ENCODE data around the gene SPACA6.

Gene SPACA6

DNA sequence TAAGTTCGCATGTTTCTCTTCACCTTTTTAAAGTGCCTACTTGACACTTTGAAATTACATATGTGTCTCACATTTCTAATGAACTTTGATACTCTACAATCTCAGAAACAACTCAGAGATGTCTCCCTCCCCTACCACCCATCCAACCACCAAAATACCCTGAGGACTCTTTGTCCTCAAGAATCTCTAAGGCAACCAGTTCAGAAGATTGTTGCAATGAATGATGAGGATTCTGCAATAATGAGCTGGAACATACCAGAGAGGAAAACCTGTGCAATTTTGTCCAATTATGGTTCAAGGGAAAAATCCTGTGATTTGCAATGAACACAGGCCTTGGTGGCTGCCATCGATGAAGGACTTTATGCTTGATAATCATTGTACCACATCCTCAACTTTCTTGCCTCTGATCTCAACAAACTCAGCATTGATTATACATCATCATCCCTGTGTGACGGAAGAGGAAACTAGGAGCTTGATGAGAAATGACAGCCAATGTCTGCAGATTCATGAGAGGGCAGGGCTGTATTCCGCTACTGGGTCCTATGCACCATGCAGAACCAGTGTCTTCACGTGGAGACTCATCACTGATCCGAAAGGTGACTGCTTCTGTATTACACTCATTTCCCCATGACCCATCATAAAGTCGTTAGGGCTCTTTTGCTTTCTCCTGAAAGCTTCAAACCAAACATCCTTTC lies 57.4 kb downstream of the SPACA6 start:
- H3K4me1 ChIP-seq (ENCODE audit: control insufficient read depth in 1 of 2, insufficient read depth in 2 of 2, low read length in 2 of 2): no peaks in the 10 kb centered on the region
- no peaks in the 10 kb centered on the region for H3K27me3 ChIP-seq (ENCODE audit: control insufficient read depth in 1 of 2, insufficient read depth in 2 of 2, low read length in 2 of 2)
- no peak overlapping the region for H3K4me3 ChIP-seq (ENCODE audit: low read depth in 1 of 2, low read length in 2 of 2)
- H3K9ac ChIP-seq (ENCODE audit: low read depth in 1 of 2, low read length in 2 of 2): no peak overlapping the region
- no peaks in the 10 kb centered on the region for H3K9me3 ChIP-seq (ENCODE audit: control insufficient read depth in 1 of 2, low read length in 2 of 2)
- no peaks in the 10 kb centered on the region for H3K36me3 ChIP-seq (ENCODE audit: control insufficient read depth in 1 of 2, insufficient read depth in 2 of 2, low read length in 2 of 2)
- no peak overlapping the region for H3K27ac ChIP-seq (ENCODE audit: low read depth, low read length)

DNA sequence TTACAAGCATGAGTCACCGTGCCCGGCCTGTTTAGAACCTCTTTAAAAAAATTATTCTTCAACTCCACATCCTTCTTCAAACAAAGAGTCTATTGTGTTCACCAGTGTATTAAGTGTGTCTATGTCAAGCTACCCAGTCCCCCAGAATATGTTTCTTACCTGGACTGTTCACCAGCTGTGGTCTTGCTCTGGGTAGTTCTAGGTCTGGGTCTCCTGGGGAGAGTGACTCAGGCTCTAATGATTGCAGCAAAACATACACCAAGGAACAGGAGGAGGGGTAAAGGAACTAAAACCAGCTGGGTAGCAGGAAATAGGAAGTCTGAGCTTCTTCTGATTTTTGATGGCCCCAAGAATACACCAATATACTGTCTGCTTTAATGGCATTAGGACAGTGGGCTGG lies 58.5 kb downstream of the SPACA6 start, which contains the start of gene FPR1:
TSS of gene FPR1 (minus strand) at position 224 of the 400 bp plus-strand sequence. CDS start 4,884 bp downstream, outside the sequence.
- Histone ChIP-seq H3K27me3 (ENCODE audit: control insufficient read depth in 1 of 2, insufficient read depth in 2 of 2, low read length in 2 of 2) (no peaks in the 10 kb centered on the region), H3K9me3 (ENCODE audit: control insufficient read depth in 1 of 2, low read length in 2 of 2) (no peaks in the 10 kb centered on the region), H3K36me3 (ENCODE audit: control insufficient read depth in 1 of 2, insufficient read depth in 2 of 2, low read length in 2 of 2) (no peaks in the 10 kb centered on the region), H3K27ac (ENCODE audit: low read depth, low read length) (no peak within 1 kb of the TSS), H3K4me1 (ENCODE audit: control insufficient read depth in 1 of 2, insufficient read depth in 2 of 2, low read length in 2 of 2) (no peaks in the 10 kb centered on the region), H3K9ac (ENCODE audit: low read depth in 1 of 2, low read length in 2 of 2) (no peak within 1 kb of the TSS), H3K4me3 (ENCODE audit: low read depth in 1 of 2, low read length in 2 of 2) (no peak within 1 kb of the TSS)

DNA sequence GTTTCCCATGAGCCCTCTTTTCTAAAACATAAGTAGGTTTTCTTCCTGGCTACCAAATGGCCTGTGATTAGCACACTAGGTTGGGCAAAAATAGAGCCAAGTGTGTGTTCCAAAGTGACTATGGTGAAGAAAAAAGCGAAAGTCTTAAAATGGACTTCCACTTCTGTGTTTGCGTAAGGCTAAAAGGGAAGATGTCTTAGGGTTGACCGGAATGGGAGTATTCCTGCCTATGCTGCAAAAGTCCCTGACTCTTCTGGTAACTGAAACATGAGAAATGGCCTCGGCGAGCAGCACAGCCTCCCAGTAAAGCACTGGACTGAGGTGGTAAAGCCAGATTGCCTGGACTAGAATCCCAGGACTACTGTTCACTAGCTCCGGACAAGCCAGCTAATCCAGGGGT lies 61.0 kb downstream of the SPACA6 start:
- Histone ChIP-seq H3K4me3 (ENCODE audit: low read depth in 1 of 2, low read length in 2 of 2) (no peak overlapping the region), H3K4me1 (ENCODE audit: control insufficient read depth in 1 of 2, insufficient read depth in 2 of 2, low read length in 2 of 2) (no peaks in the 10 kb centered on the region), H3K27me3 (ENCODE audit: control insufficient read depth in 1 of 2, insufficient read depth in 2 of 2, low read length in 2 of 2) (no peaks in the 10 kb centered on the region), H3K36me3 (ENCODE audit: control insufficient read depth in 1 of 2, insufficient read depth in 2 of 2, low read length in 2 of 2) (no peaks in the 10 kb centered on the region), H3K9ac (ENCODE audit: low read depth in 1 of 2, low read length in 2 of 2) (no peak overlapping the region), H3K9me3 (ENCODE audit: control insufficient read depth in 1 of 2, low read length in 2 of 2) (no peaks in the 10 kb centered on the region), H3K27ac (ENCODE audit: low read depth, low read length) (no peak overlapping the region)

DNA sequence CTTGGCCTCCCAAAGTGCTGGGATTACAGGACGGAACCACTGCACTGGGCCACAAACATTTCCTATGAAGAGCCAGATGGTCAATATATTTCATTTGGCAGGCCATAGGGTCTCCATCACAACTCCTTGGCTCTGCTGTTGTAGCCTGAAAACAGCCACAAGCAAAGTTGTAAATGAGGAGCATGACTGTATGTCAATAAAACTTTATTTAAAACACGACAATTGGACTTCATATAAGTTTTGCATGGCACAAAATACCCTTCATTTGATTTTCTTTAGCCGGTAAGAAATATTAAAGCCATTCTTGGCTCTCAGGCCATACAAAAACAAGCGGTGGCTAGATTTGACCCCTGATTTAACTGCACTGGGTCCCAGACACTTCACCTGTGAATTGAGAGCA lies 61.6 kb downstream of the SPACA6 start:
- no peak overlapping the region for H3K27ac ChIP-seq (ENCODE audit: low read depth, low read length)
- no peak overlapping the region for H3K4me3 ChIP-seq (ENCODE audit: low read depth in 1 of 2, low read length in 2 of 2)
- H3K36me3 ChIP-seq (ENCODE audit: control insufficient read depth in 1 of 2, insufficient read depth in 2 of 2, low read length in 2 of 2): no peaks in the 10 kb centered on the region
- no peaks in the 10 kb centered on the region for H3K4me1 ChIP-seq (ENCODE audit: control insufficient read depth in 1 of 2, insufficient read depth in 2 of 2, low read length in 2 of 2)
- no peaks in the 10 kb centered on the region for H3K9me3 ChIP-seq (ENCODE audit: control insufficient read depth in 1 of 2, low read length in 2 of 2)
- no peak overlapping the region for H3K9ac ChIP-seq (ENCODE audit: low read depth in 1 of 2, low read length in 2 of 2)
- no peaks in the 10 kb centered on the region for H3K27me3 ChIP-seq (ENCODE audit: control insufficient read depth in 1 of 2, insufficient read depth in 2 of 2, low read length in 2 of 2)
